Transverse colon (tissue), 4 donors: ENCODE results near the gene RPTOR. TPM values are rescaled to one million over a fixed set of nuclear protein-coding genes. Genes with fewer than 3 reads are reported as not detected.

Experiments
- DNase-seq: peaks from one replicate; pipeline ENCODE4 v3.0.0-alpha.2; 2019
- H3K27ac ChIP-seq, 4 donors: fragments of 200-600 bp; sonication (generic); 2 replicates each; pipeline ENCODE4 v1.5.1; 2016 to 2018; ENCODE audit warnings: inconsistent platforms in 4 of 4
- H3K27me3 ChIP-seq: fragments of 200-600 bp; sonication (generic); 2 replicates; pipeline ENCODE4 v1.5.1; 2017; ENCODE audit warnings: inconsistent platforms
- H3K36me3 ChIP-seq, 4 donors: fragments of 200-600 bp; sonication (generic); 2 replicates each; pipeline ENCODE4 v1.5.1; 2017 to 2019; ENCODE audit warnings: inconsistent platforms in 4 of 4
- H3K4me1 ChIP-seq, 4 donors: fragments of 200-600 bp; sonication (generic); 2 replicates each; pipeline ENCODE4 v1.5.1; 2017 to 2020; ENCODE audit warnings: inconsistent platforms in 4 of 4
- H3K4me3 ChIP-seq, 4 donors: fragments of 200-600 bp; sonication (generic); 1 replicate in 1 of 4; 2 replicates in 3 of 4; pipeline versions ENCODE4 v1.5.1 to v1.6.1; 2017 to 2019; ENCODE audit warnings: inconsistent platforms in 4 of 4
- H3K9me3 ChIP-seq, 2 donors: fragments of 200-600 bp; sonication (generic); 2 replicates each; pipeline ENCODE4 v1.5.1; 2017 to 2019; ENCODE audit warnings: inconsistent platforms in 2 of 2
- EP300 ChIP-seq: sonication (generic); formaldehyde crosslinking; IDR thresholded peaks from one replicate; pipeline ENCODE4 v1.6.1; 2017; ENCODE audit warnings: antibody characterized with exemption, low read depth
- POLR2A ChIP-seq: fragments of 450-650 bp; IDR thresholded peaks from one replicate; pipeline ENCODE4 v1.6.1; 2016; ENCODE audit warnings: antibody characterized with exemption, mild to moderate bottlenecking, moderate library complexity
- POLR2AphosphoS5 ChIP-seq, 3 donors: sonication (generic); formaldehyde crosslinking; IDR thresholded peaks; one replicate each; pipeline ENCODE4 v1.6.1; 2016; ENCODE audit warnings: antibody characterized with exemption in 3 of 3
- WGBS, 2 donors: methylation state at CpG; one replicate each; pipeline ENCODE4 v1.1.5; 2018; ENCODE audit warnings: low coverage in 1 of 2; 5-methylcytosine and 5-hydroxymethylcytosine counted together
- in situ Hi-C, 4 donors: fragments of 200-750 bp; cut with MboI; loops; one replicate each; pipeline versions ENCODE4 v1.15.0 to v1.15.1; 2017; ENCODE audit warnings: low sequenced_read_pairs in 3 of 4, low pct_ligation_motif_present in 1 of 4, low pct_unique_long_range_greater_than_20kb in 1 of 4
- intact Hi-C: fragments of 100-400 bp; cut with DNase I; formaldehyde crosslinking; loops from one replicate; pipeline ENCODE4 v1.15.1; 2023; ENCODE audit warnings: low total_unique reads
- total RNA-seq, 4 donors: library from RNA; depleted of rRNA; stranded (reverse); fragments of >200 nt; gene quantifications; one replicate each; pipeline ENCODE4 v1.1.0, GENCODE V29; 2016
- TF ChIP-seq, protein P1 (sequence below), 5 experiments: fragments of 200-600 bp in 3 of 5; fragments of 450-650 bp in 2 of 5; sonication (generic) in 3 of 5; IDR thresholded peaks; 1 replicate in 2 of 5; 2 replicates in 3 of 5; pipeline ENCODE4 v1.5.1; 2016 to 2017; ENCODE audit warnings: antibody characterized with exemption in 5 of 5, inconsistent platforms in 3 of 5, mild to moderate bottlenecking in 2 of 5, moderate library complexity in 1 of 5

RPTOR gene
- total RNA-seq, 4 donors from 2014 or later = 28.9 to 79.3 (median 48.0) TPM

DNA sequence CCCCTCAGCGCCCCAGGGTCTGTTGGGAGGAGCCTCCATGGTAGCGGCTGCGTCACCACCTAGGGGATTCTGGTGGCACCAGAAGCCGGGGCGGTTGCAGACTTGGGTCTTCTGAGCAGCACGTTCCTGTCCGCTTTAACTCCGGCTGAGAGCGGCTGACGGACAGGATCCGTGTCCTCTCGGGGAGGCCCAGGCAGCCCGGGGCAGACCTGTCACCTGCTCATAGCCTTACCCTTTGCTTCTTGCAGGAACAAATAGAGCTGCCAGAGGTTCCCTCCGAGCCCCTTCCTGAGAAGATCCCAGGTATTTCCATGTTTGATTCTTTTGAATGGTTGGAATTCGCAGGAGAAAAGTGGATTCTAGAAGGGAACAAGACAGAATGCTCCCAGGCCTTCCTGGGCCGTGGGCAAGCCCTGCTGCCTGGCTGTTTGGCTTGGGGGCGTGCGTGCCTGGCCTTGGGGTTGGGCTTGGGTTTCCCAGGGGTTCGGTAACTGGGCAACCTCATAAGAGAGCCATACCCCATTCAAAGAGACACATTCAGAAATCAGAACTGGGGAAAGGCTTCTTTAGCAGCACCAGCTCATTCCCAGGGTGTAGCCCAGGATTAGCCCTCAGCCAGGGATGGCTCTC, 453.6 kb downstream of the RPTOR start:
- Histone ChIP-seq H3K27ac (no peak overlapping the region), H3K9me3 (no peaks in the 10 kb centered on the region), H3K27me3 (peaks cover 2% of the 10 kb centered on the region), H3K4me1 (peaks cover 22 to 49% (median 41%) of the 10 kb centered on the region in 4 donors), H3K36me3 (peaks cover 0 to 42% (median 11%) of the 10 kb centered on the region in 4 donors), H3K4me3 (no peak overlapping the region)
- no peak for DNase-seq
- intact Hi-C loops (no loop called here), in situ Hi-C loops (loop anchor here in 1 of 4 donors (10.0 kb wide), 1 partner anchor 107 kb away; no protein-coding TSS in a partner anchor)
- TF ChIP-seq POLR2AphosphoS5 (IDR thresholded peaks at IDR 0.05) (no peak), POLR2A (no peak), EP300 (no peak)
- TF ChIP-seq, protein P1, sequence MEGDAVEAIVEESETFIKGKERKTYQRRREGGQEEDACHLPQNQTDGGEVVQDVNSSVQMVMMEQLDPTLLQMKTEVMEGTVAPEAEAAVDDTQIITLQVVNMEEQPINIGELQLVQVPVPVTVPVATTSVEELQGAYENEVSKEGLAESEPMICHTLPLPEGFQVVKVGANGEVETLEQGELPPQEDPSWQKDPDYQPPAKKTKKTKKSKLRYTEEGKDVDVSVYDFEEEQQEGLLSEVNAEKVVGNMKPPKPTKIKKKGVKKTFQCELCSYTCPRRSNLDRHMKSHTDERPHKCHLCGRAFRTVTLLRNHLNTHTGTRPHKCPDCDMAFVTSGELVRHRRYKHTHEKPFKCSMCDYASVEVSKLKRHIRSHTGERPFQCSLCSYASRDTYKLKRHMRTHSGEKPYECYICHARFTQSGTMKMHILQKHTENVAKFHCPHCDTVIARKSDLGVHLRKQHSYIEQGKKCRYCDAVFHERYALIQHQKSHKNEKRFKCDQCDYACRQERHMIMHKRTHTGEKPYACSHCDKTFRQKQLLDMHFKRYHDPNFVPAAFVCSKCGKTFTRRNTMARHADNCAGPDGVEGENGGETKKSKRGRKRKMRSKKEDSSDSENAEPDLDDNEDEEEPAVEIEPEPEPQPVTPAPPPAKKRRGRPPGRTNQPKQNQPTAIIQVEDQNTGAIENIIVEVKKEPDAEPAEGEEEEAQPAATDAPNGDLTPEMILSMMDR (IDR thresholded peaks at IDR 0.05) = no peak
- 91% methylated on average over 19 of the region's 19 CpGs; no CpG with 5 or more reads in 1 of the 2 donors for WGBS, 2 donors

DNA sequence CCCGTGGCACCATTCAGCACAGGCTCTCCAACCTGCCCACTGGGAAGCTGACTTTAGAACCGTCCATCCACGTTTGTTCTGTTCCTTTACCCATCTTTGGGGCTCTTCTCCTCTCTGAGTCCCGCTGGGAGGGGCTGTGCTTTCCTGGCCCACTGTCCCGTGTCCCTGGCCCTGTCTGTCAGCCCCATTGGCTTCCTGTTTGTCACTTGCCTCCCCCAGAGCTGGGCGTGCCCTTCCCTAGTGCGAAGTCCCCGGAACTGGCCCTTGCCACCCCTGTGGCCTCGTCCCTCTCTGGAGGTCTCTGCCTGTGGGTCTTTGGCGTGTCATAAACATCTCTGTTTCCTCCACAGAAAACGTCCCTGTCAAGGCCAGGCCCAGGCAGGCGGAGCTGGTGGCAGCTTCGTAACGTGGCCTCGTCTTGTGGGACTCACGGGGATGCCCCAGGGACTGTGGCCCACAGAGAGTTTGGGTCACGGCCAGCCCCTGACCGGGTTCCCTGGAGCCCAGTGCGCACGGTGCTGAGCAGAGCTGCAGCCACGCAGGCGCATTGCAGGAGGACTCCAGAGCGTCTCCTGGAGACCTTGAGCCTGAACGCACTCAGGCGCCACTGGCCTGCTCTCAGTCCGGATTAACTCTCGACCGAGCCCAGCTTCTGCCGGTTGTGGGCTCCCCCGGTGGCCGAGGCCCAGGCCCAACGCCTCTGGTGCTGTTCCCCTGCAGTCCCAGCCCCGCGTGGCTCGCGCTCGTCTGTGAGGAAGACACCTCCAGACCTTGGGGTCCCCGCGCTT, 454.3 kb downstream of the RPTOR start:
- intact Hi-C loops = no loop called here
- TF ChIP-seq, protein P1 (IDR thresholded peaks at IDR 0.05) = no peak
- TF ChIP-seq EP300 (no peak), POLR2A (no peak), POLR2AphosphoS5 (IDR thresholded peaks at IDR 0.05) (no peak)
- H3K36me3 ChIP-seq = peaks cover 0 to 42% (median 11%) of the 10 kb centered on the region in 4 donors
- no peak for DNase-seq
- in situ Hi-C loops = loop anchor here in 1 of 4 donors (10.0 kb wide), 1 partner anchor 106 kb away; no protein-coding TSS in a partner anchor
- no peak overlapping the region for H3K27ac ChIP-seq
- peaks cover 21 to 49% (median 43%) of the 10 kb centered on the region in 4 donors for H3K4me1 ChIP-seq
- no peak overlapping the region for H3K4me3 ChIP-seq
- WGBS, 2 donors = 87 to 92% methylated on average over 20 to 38 of the region's 39 CpGs
- H3K27me3 ChIP-seq = peaks cover 9% of the 10 kb centered on the region
- no peaks in the 10 kb centered on the region for H3K9me3 ChIP-seq

DNA sequence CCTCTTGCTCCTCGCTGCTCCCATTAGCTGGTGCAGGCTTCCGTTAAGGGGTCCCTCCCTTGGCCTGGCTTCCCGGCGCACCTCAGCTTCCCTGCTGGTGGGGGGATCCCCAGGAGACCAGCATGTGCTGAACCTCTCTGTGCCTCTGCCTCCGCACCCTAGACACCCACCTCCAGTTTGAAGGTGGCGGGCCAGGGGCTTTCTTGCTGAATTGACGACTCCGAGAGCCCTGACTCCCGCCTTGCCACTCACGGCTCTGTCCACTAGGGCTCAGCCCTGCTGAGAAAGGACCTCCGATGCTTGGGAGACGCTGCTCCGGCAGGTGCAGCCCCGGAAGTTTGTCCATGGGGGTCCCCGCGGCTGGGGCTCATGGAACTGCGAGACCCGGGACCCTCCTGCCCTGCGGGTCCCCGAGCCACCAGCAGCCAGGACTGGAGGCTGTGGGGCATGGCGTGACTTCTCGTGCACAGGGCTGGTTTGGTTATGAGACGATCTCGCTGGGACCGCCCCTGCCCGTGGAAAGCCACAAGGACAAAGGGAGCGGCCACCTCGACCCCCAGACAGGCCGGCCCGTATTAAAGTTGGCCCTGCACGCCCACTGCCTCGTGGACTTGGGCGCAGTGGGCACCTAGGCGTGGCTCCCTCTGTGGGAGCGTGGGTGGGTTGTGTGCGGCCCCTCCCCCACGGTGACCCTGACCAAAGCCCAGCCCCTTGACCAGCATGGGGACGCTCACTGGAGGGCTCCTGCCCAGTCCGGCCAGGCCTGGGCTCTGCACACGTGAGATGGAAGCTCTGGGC, 455.1 kb downstream of the RPTOR start:
- in situ Hi-C loops (loop anchor here in 1 of 4 donors (10.0 kb wide), 1 partner anchor 105 kb away; no protein-coding TSS in a partner anchor), intact Hi-C loops (no loop called here)
- peaks cover 27 to 53% (median 51%) of the 10 kb centered on the region in 4 donors for H3K4me1 ChIP-seq
- no peak overlapping the region for H3K4me3 ChIP-seq
- peaks cover 0 to 42% (median 11%) of the 10 kb centered on the region in 4 donors for H3K36me3 ChIP-seq
- peak overlapping the region; percentile 64 to 84 (median 76) for H3K27ac ChIP-seq
- H3K9me3 ChIP-seq = no peaks in the 10 kb centered on the region
- TF ChIP-seq POLR2AphosphoS5 (IDR thresholded peaks at IDR 0.05) = no peak
- no peak for TF ChIP-seq EP300
- TF ChIP-seq, protein P1 (IDR thresholded peaks at IDR 0.05) = no peak
- no peak for TF ChIP-seq POLR2A
- no peak for DNase-seq
- 89 to 100% methylated on average over 1 to 37 of the region's 40 CpGs for WGBS, 2 donors
- H3K27me3 ChIP-seq = peaks cover 17% of the 10 kb centered on the region

DNA sequence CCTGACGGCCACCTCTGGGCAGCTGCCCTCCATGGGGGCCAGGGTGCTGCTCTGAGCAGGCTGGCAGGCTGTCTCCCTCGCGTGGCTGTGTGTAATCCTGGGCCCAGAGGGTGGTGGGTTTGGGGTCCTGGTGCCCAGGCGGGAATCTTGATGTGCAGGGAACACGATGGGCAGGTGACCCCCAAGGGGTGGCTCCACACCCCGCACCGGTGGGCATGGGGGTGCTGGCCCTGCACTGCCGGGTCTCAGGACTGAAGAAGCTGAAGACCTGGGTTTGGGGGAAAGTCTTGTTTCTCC, 455.6 kb downstream of the RPTOR start:
- Histone ChIP-seq H3K4me3 (no peak overlapping the region), H3K9me3 (no peaks in the 10 kb centered on the region), H3K4me1 (peaks cover 27 to 54% (median 52%) of the 10 kb centered on the region in 4 donors), H3K36me3 (peaks cover 0 to 38% (median 11%) of the 10 kb centered on the region in 4 donors), H3K27me3 (peaks cover 23% of the 10 kb centered on the region), H3K27ac (peak overlapping the region; percentile 64 to 84 (median 76))
- WGBS, 2 donors = 80% methylated on average over 8 of the region's 8 CpGs; no CpG with 5 or more reads in 1 of the 2 donors
- DNase-seq = no peak
- TF ChIP-seq, protein P1 (IDR thresholded peaks at IDR 0.05) = no peak
- TF ChIP-seq POLR2A = no peak
- TF ChIP-seq POLR2AphosphoS5 (IDR thresholded peaks at IDR 0.05) = no peak
- TF ChIP-seq EP300 = no peak
- in situ Hi-C loops (no loop called here), intact Hi-C loops (no loop called here)
